ENCODE data around the gene NLK. TPM values are rescaled to one million over a fixed set of nuclear protein-coding genes. Genes with fewer than 3 reads are reported as not detected.

NLK gene
- total and polyA plus RNA-seq, 2 donors (not counting 3 experiments of a cell fraction or from before 2014, with no cell fraction given) = 23.8 to 34.2 TPM

- Histone ChIP-seq H3K4me3 (replicated peaks in 1 of 3; ENCODE audit: insufficient read depth in 1 of 3, low read depth in 1 of 3, low read length in 3 of 3) (no peak overlapping the region), H3K36me3 (ENCODE audit: control insufficient read depth in 2 of 2, extremely low read depth in 1 of 2, insufficient read depth in 2 of 2, low read length in 2 of 2) (peaks cover 0 to 11% of the 10 kb centered on the region in 2 experiments), H3K4me2 (ENCODE audit: insufficient read depth, low read length) (no peak overlapping the region), H2AFZ (ENCODE audit: low read depth, low read length) (no peak overlapping the region), H3K79me2 (ENCODE audit: control insufficient read depth, insufficient read depth, low read length) (peaks cover 96% of the 10 kb centered on the region), H3K27ac (ENCODE audit: insufficient read depth, low read depth, low read length) (no peak overlapping the region), H3K9ac (replicated peaks; ENCODE audit: extremely low read depth, insufficient read depth, low read length) (no peak overlapping the region), H3K27me3 (ENCODE audit: control insufficient read depth in 2 of 2, insufficient read depth in 2 of 2, low read length in 2 of 2) (no peaks in the 10 kb centered on the region), H4K20me1 (replicated peaks; ENCODE audit: control insufficient read depth, extremely low read depth, insufficient read depth, low read length) (peaks cover 8% of the 10 kb centered on the region), H3K4me1 (ENCODE audit: control insufficient read depth, extremely low read depth, insufficient read depth, low read length) (peaks cover 24% of the 10 kb centered on the region), H3K9me3 (replicated peaks; ENCODE audit: control insufficient read depth, insufficient read depth, low read length) (no peaks in the 10 kb centered on the region), H3K9me1 (replicated peaks; ENCODE audit: control insufficient read depth, extremely low read depth, insufficient read depth, low read length) (peaks cover 3% of the 10 kb centered on the region)
- POLR2A ChIA-PET = no interaction called here
- intact Hi-C loops (cut with micrococcal nuclease) = no loop called here
- dilution Hi-C loops (cut with MboI; ENCODE audit: extremely low pct_ligation_motif_present, low sequenced_read_pairs) = no loop called here
- DNase-seq (ENCODE audit: low read depth, low spot score) (no peak), FAIRE-seq (no peak)
- CTCF ChIA-PET = interaction anchor here (1.2 to 4.4 kb wide), 2 partner anchors 11 to 42 kb away, joined by 4 to 12 read pairs; no protein-coding TSS in a partner anchor
- BruUV-seq (replicated peaks) = no TSS peak
- TF ChIP-seq POLR2AphosphoS5 (IDR thresholded peaks at IDR 0.05; ENCODE audit: insufficient read depth, low read depth, low read length) (no peak), MYC (IDR thresholded peaks at IDR 0.05; ENCODE audit: low read depth, low read length) (no peak), GATA2 (IDR thresholded peaks at IDR 0.05; ENCODE audit: insufficient read depth, insufficient read length, low read depth, low read length) (no peak), EZH2 (IDR thresholded peaks at IDR 0.05; ENCODE audit: borderline replicate concordance, low read depth, low read length, severe bottlenecking) (no peak), JUN (IDR thresholded peaks at IDR 0.05; ENCODE audit: borderline replicate concordance, insufficient read depth, insufficient read length, low read depth) (no peak), POLR2A (IDR thresholded peaks at IDR 0.05; ENCODE audit: low read depth, low read length) (no peak), FOS (IDR thresholded peaks at IDR 0.05; ENCODE audit: borderline replicate concordance, insufficient read depth, low read length) (no peak)
- TF ChIP-seq, protein P1, sequence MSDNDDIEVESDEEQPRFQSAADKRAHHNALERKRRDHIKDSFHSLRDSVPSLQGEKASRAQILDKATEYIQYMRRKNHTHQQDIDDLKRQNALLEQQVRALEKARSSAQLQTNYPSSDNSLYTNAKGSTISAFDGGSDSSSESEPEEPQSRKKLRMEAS (IDR thresholded peaks at IDR 0.05; ENCODE audit: insufficient read depth, insufficient read length) = no peak
- TF ChIP-seq, protein P2, sequence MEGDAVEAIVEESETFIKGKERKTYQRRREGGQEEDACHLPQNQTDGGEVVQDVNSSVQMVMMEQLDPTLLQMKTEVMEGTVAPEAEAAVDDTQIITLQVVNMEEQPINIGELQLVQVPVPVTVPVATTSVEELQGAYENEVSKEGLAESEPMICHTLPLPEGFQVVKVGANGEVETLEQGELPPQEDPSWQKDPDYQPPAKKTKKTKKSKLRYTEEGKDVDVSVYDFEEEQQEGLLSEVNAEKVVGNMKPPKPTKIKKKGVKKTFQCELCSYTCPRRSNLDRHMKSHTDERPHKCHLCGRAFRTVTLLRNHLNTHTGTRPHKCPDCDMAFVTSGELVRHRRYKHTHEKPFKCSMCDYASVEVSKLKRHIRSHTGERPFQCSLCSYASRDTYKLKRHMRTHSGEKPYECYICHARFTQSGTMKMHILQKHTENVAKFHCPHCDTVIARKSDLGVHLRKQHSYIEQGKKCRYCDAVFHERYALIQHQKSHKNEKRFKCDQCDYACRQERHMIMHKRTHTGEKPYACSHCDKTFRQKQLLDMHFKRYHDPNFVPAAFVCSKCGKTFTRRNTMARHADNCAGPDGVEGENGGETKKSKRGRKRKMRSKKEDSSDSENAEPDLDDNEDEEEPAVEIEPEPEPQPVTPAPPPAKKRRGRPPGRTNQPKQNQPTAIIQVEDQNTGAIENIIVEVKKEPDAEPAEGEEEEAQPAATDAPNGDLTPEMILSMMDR (IDR thresholded peaks at IDR 0.05; ENCODE audit: extremely low read depth in 1 of 2, insufficient read depth in 1 of 2, low read depth in 1 of 2, low read length in 2 of 2) = no peak
Measured at GRCh38 chr17:28047806-28048205, 5.3 kb downstream of the NLK start.

All from endothelial cell of umbilical vein (primary cell).